Activated naive CD8-positive, alpha-beta T cell treated with anti-CD3 and anti-CD28 coated beads, Interleukin-2, amount 50 U/mL, for 24 hours (primary cell): Measurements from ENCODE around the gene DDX55.
"Not testable (repeated sequence)": the region's sequence is repeated elsewhere in the genome, so short reads cannot be mapped to it uniquely, and the experiment has no call there.

ENCODE experiments used
- ATAC-seq: fragments of 150-1000 bp; cut with Tn5 transposase; one replicate; pipeline ENCODE4 v1.10.0; 2021
- DNase-seq: peaks from one replicate; pipeline ENCODE4 v3.0.0; 2021
- H3K27ac Mint-ChIP-seq: one replicate; pipeline ENCODE4 v1.8.0; 2021; ENCODE audit warnings: mild to moderate bottlenecking, mixed read lengths
- H3K27me3 Mint-ChIP-seq: one replicate; pipeline ENCODE4 v1.8.0; 2021; ENCODE audit warnings: mixed read lengths
- H3K36me3 Mint-ChIP-seq: one replicate; pipeline ENCODE4 v1.8.0; 2021; ENCODE audit warnings: low read depth, mixed read lengths
- H3K4me1 Mint-ChIP-seq: one replicate; pipeline ENCODE4 v1.8.0; 2021; ENCODE audit warnings: mixed read lengths
- H3K4me3 Mint-ChIP-seq: one replicate; pipeline ENCODE4 v1.8.0; 2021; ENCODE audit warnings: mild to moderate bottlenecking, moderate library complexity, mixed read lengths
- H3K9me3 Mint-ChIP-seq: one replicate; pipeline ENCODE4 v1.8.0; 2021; ENCODE audit warnings: mixed read lengths

The DDX55 gene, protein sequence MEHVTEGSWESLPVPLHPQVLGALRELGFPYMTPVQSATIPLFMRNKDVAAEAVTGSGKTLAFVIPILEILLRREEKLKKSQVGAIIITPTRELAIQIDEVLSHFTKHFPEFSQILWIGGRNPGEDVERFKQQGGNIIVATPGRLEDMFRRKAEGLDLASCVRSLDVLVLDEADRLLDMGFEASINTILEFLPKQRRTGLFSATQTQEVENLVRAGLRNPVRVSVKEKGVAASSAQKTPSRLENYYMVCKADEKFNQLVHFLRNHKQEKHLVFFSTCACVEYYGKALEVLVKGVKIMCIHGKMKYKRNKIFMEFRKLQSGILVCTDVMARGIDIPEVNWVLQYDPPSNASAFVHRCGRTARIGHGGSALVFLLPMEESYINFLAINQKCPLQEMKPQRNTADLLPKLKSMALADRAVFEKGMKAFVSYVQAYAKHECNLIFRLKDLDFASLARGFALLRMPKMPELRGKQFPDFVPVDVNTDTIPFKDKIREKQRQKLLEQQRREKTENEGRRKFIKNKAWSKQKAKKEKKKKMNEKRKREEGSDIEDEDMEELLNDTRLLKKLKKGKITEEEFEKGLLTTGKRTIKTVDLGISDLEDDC

DNA sequence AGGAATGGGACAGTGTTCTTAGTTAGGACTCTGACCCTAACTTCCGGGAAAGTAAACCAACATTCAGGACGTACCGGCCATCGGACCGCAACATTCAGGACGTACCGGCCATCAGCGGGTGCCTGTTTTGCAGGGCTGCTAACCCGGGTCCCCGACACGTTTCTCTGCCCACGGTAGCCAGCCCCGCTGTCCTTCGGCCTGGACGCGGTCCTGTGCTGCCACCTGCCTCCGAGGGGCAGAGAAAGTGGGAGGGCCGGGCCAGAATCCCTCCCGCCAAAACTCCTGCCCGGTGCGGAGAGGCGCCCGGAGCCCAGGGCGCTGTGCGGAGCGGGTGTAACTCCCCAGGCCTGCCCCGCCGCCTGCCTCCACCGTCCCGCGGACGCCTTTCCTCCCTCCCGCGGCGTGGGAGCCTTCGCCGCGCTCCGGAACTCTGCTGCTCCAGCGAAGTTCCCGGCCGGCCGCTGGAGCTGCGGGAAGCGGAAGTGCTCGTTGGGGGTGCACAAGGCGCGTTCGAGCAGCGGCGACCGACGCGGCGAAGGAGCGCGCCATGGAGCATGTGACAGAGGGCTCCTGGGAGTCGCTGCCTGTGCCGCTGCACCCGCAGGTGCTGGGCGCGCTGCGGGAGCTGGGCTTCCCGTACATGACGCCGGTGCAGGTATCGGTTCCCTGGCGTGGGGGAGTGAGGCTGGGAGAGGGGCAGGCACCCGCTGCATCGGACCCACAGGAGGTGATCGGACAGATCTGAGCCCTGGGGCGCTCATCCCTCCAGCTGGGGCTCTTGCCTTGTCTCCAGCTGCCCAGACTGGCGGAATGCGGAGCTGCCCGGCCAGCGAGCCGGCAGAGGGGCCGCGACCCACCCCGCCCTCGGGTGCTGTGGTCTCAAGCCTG lies at the start of gene DDX55:
Gene DDX55 (plus strand): TSS at position 498 of the 888 bp plus-strand sequence. CDS start 50 bp downstream, at position 548.
- DNase-seq (peak; percentile 86), ATAC-seq (peak; percentile 94)
- peak within 1 kb of the TSS; percentile 91 for H3K4me3 Mint-ChIP-seq
- no peaks in the 10 kb centered on the region for H3K9me3 Mint-ChIP-seq
- H3K4me1 Mint-ChIP-seq: peaks cover 38% of the 10 kb centered on the region
- peak within 1 kb of the TSS; percentile 86 for H3K27ac Mint-ChIP-seq
- H3K36me3 Mint-ChIP-seq: peaks cover 43% of the 10 kb centered on the region
- H3K27me3 Mint-ChIP-seq: no peaks in the 10 kb centered on the region

DNA sequence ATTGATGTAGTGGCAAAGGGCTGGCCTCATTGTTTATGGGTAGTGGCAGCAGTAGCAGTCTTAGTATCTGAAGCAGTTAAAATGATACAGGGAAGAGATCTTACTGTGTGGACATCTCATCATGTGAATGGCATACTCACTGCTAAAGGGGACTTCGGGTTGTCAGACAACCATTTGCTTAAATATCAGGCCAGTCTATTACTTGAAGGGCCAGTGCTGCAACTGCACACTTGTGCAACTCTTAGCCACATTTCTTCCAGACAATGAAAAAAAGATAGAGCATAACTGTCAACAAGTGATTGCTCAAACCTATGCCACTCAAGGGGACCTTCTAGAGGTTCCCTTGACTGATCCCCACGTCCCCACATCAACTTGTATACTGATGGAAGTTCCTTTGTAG lies 47.8 kb upstream of the DDX55 start:
- H3K4me1 Mint-ChIP-seq, H3K4me3 Mint-ChIP-seq, H3K27ac Mint-ChIP-seq, H3K9me3 Mint-ChIP-seq, H3K27me3 Mint-ChIP-seq, ATAC-seq, H3K36me3 Mint-ChIP-seq, DNase-seq: not testable (repeated sequence)

DNA sequence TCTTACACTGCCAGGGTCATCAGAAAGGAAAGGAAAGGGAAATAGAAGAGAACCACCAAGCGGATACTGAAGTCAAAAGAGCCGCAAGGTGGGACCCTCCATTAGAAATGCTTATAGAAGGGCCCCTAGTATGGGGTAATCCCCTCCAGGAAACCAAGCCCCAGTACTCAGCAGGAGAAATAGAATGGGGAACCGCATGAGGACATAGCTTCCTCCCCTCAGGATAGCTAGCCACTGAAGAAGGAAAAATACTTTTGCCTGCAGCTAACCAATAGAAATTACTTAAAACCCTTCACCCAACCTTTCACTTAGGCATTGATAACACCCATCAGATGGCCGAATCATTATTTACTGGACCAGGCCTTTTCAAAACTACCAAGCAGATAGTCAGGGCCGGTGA lies 47.1 kb upstream of the DDX55 start:
- H3K36me3 Mint-ChIP-seq, H3K4me1 Mint-ChIP-seq, H3K9me3 Mint-ChIP-seq, ATAC-seq, H3K4me3 Mint-ChIP-seq, H3K27ac Mint-ChIP-seq, H3K27me3 Mint-ChIP-seq, DNase-seq: not testable (repeated sequence)

DNA sequence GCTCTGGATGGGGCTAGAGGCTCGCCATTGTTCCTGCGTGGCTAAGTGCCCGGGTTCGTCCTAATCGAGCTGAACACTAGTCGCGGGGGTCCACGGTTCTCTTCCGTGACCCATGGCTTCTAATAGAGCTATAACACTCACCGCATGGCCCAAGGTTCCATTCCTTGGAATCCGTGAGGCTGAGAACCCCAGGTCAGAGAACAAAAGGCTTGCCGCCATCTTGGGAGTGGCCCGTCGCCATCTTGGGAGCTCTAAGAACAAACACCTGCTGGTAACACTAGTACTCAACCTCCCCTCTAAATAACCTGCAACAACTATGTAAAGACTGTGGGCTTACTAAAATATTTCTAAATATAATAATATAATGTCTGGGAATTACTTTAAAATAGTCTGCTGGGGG lies 43.4 kb upstream of the DDX55 start:
- not testable (repeated sequence) for H3K36me3 Mint-ChIP-seq, H3K27me3 Mint-ChIP-seq, H3K4me3 Mint-ChIP-seq, H3K9me3 Mint-ChIP-seq, ATAC-seq, H3K4me1 Mint-ChIP-seq, DNase-seq, H3K27ac Mint-ChIP-seq

DNA sequence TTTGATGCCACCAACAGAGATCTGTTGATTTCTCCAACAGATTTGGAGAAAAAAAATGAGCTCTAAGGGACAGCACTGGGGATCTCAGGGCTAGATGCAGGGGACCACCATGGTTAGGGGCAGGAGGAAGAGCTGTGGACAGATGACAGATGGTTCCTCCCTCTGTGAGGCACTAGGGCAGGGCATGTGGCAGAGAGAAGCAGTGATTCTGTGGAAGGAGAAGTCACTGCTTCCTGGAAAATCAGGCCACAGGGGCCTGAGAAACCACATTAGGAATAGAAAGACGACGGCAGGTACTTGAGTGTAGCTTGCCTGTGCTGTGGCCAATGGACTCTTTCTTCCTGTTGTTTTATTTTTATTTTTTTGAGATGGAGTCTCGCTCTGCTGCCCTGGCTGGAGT lies 42.4 kb upstream of the DDX55 start:
- Mint-ChIP-seq H3K36me3 (no peaks in the 10 kb centered on the region), H3K9me3 (no peaks in the 10 kb centered on the region), H3K4me3 (no peak overlapping the region), H3K4me1 (no peaks in the 10 kb centered on the region), H3K27ac (no peak overlapping the region), H3K27me3 (no peaks in the 10 kb centered on the region)
- DNase-seq: no peak
- ATAC-seq: no peak

DNA sequence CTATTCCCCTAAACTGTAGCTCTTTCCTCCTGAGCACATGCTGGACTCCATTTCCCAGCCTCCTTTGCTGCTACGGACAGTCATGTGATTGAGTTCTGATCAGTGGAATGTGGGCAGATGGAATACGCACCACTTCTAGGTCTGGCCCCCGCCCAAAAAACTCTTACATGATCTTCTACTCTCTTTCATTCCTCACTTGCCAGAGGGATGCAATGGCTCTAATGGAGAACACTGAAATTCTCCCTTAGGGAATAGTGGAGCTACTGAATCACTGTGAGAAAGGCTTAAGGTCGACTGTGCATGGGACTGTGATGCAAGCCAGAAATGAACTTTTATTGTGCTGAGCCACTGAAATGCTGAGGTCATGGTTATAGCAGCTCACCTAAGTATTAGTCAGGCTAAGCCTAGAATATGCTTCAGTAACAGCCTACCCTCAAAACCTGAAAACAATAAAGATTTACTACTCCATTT lies 30.5 kb upstream of the DDX55 start:
- ATAC-seq (no peak), DNase-seq (no peak)

DNA sequence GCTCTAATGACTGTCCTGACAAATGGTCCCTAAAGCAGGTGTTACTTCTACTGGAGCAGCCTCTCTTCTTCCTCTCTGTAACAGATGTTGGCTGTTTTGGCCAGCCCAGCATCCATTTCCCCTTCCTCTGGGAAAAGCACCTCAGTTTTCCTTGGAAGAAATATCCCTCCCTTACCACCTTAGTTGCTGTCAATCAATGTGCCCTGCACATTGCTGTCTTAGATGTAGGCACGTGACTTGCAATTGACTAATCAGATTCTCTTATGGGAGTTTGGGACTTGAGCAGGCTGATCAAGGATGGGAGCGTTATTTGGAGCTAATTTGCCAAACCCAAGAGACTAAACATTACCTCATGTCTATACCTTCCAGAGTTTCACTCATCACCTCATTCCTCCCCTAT lies 29.5 kb upstream of the DDX55 start:
- no peak overlapping the region for H3K4me3 Mint-ChIP-seq
- no peaks in the 10 kb centered on the region for H3K36me3 Mint-ChIP-seq
- ATAC-seq (no peak), DNase-seq (no peak)
- peaks cover 4% of the 10 kb centered on the region for H3K4me1 Mint-ChIP-seq
- H3K27me3 Mint-ChIP-seq: peaks cover 8% of the 10 kb centered on the region
- H3K27ac Mint-ChIP-seq: no peak overlapping the region
- no peaks in the 10 kb centered on the region for H3K9me3 Mint-ChIP-seq

More for the DNA sequence above, 30.5 kb upstream of the DDX55 start:
- Mint-ChIP-seq H3K36me3 (no peaks in the 10 kb centered on the region), H3K4me3 (no peak overlapping the region), H3K9me3 (no peaks in the 10 kb centered on the region), H3K4me1 (peaks cover 4% of the 10 kb centered on the region), H3K27me3 (peaks cover 8% of the 10 kb centered on the region), H3K27ac (no peak overlapping the region)

DNA sequence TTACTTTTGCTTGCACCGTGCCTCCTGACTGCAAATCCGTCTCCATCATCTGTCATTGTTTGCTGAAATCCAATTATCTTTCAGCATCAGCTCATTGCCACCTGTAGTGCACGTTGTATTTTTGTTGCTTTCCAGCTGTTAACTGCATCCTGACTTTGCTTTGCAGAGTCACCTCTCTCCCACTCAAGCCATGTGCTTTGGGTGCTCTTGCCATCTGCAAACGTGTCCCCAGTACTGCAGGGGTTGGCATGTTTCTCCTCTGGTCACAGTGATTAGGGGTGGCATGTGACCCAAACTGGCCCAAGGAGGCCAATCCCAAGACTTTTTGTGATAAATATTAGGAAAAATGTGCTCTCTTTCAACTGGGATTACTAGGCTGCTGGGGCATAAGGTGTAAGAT lies 28.0 kb upstream of the DDX55 start:
- ATAC-seq (no peak), DNase-seq (no peak)
- Mint-ChIP-seq H3K4me3 (no peak overlapping the region), H3K27me3 (peaks cover 8% of the 10 kb centered on the region), H3K4me1 (peaks cover 4% of the 10 kb centered on the region), H3K9me3 (no peaks in the 10 kb centered on the region), H3K36me3 (no peaks in the 10 kb centered on the region), H3K27ac (no peak overlapping the region)

DNA sequence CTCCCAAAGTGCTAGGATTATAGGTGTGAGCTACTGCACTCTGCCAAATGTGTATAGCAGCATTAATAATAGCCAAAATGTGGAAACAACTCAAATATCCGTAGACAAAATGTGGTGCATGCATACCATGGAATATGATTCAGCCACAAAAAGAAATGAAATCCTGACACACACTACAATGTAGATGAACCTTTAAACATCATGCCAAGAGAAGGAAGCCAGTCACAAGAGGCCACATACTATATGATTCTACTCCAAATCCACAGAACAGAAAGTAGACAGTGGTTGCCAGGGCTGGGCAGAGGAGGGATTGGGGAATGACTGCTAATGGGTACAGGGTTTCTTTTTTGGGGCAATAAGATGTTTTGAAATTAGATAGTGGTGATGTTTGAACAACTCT lies 25.3 kb upstream of the DDX55 start:
- no peak overlapping the region for H3K4me3 Mint-ChIP-seq
- H3K4me1 Mint-ChIP-seq: no peaks in the 10 kb centered on the region
- DNase-seq: no peak
- ATAC-seq: no peak
- H3K27me3 Mint-ChIP-seq: no peaks in the 10 kb centered on the region
- no peaks in the 10 kb centered on the region for H3K9me3 Mint-ChIP-seq
- no peak overlapping the region for H3K27ac Mint-ChIP-seq
- H3K36me3 Mint-ChIP-seq: no peaks in the 10 kb centered on the region

DNA sequence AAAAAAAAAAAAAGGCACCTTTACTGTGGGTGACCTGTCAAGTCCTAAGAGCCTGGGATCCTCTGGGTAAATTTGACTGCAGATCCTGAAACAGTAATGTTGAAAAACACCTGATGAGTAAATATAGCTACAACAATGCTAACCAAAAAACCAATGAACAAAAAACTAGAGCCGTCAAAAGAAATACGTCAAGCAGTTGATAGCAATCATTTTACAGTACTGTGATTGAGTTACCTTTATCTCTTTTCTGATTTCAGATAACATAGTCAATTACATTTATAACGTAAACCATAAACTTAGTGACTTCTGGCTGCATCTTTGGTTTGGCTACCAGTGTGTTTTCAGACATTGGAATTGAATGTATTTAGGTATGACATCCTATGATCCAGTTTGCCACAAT lies 23.7 kb upstream of the DDX55 start:
- Mint-ChIP-seq H3K4me3 (no peak overlapping the region), H3K4me1 (peaks cover 13% of the 10 kb centered on the region), H3K36me3 (no peaks in the 10 kb centered on the region), H3K27ac (no peak overlapping the region), H3K27me3 (no peaks in the 10 kb centered on the region), H3K9me3 (no peaks in the 10 kb centered on the region)
- ATAC-seq (no peak), DNase-seq (no peak)

DNA sequence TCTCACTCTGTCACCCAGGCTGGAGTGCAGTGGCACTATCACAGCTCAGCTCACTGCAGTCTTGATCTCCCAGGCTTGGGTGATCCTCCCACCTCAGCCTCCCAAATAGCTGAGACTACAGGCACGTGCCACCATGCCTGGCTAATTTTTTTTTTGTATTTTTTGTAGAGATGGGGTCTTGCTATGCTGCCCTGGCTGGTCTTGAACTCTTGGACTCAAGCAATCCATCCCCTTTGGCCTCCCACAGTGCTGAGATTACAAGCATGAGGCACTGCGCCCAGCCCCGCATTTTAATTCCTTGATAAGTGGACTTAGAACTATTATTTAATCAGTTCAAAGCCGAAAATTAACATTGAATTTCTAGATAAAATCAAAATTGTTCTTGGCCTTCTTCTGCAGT lies 23.1 kb upstream of the DDX55 start:
- H3K4me3 Mint-ChIP-seq, DNase-seq, H3K27me3 Mint-ChIP-seq, H3K36me3 Mint-ChIP-seq, ATAC-seq, H3K27ac Mint-ChIP-seq, H3K9me3 Mint-ChIP-seq: not testable (repeated sequence)
- H3K4me1 Mint-ChIP-seq: peaks cover 15% of the 10 kb centered on the region

DNA sequence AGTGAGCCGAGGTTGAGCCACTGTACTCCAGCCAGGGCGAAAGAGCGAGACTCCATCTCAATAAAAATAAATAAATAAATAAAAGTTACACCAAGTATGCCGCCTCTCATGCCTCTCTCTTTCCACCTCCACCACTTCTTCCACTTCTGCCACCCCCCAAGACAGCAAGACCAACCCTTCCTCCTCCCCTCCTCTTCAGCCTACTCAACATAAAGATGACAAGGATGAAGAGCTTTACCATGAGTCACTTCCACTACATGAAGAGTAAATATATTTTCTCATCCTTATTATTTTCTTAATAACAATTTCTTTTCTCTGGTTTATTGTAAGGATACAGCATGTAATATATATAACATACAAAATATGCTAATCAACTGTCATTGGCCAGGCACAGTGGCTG lies 21.1 kb upstream of the DDX55 start:
- Mint-ChIP-seq H3K4me3 (no peak overlapping the region), H3K27ac (no peak overlapping the region)

DNA sequence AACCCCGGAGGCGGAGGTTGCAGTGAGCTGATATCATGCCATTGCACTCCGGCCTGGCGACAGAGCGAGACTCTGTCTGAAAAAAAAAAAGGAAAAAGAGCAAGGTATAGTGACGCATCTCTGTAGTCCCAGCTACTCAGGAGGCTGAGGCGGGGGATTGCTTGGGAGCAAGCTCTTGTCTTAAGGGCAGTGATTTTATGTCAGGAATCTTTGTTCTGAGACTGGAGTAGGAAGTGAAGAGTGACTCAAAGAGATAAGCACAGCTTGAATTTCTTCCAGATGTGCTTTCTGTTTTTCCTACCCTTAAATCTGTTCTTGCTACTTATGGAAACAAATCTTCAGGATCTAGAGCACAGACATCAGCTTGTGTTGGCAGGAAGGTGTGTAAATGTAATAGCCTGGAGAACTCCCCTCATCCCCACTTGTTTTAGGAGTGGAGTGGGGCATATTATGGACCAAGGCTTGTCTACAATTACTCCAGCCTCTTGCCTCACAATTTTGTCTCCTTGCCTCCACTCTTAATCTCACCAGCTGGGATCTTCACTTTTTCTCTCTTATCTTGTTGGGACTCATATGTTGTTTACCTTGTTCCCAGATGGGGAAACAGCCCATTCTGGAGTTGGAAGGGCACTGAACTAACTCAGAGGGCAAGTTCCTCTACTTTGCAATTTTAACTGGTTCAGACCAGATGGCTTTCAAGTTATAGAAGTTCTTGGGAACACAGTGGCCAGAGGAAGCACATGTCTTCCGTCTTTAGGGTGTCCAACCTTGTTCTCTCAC lies 10.0 kb upstream of the DDX55 start:
- Mint-ChIP-seq H3K4me1 (peaks cover 43% of the 10 kb centered on the region), H3K36me3 (peaks cover 57% of the 10 kb centered on the region)

More for the DNA sequence above, 21.1 kb upstream of the DDX55 start:
- DNase-seq (no peak), ATAC-seq (no peak)
- peaks cover 23% of the 10 kb centered on the region for H3K4me1 Mint-ChIP-seq
- no peaks in the 10 kb centered on the region for H3K27me3 Mint-ChIP-seq
- H3K9me3 Mint-ChIP-seq: no peaks in the 10 kb centered on the region
- peaks cover 6% of the 10 kb centered on the region for H3K36me3 Mint-ChIP-seq

DNA sequence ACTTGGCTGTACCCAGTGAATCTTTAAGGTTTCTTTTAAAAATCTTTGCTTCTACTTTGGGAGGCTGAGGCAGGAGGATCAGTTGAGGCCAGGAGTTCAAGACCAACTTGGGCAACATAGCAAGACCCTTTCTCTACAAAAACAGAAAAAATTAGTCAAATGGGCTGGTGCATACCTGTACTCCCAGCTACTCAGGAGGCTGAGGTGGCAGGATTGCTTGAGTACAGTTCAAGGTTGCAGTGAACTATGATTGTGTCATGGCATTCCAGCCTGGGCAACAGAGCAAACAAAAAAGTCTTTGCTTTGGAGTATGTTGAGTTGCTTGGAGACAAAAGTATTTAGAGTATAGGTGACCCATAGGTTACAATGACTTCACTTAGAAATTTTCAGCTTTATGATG lies 6.2 kb upstream of the DDX55 start:
- H3K27ac Mint-ChIP-seq: no peak overlapping the region
- DNase-seq: no peak
- H3K9me3 Mint-ChIP-seq: no peaks in the 10 kb centered on the region
- H3K36me3 Mint-ChIP-seq: peaks cover 45% of the 10 kb centered on the region
- H3K27me3 Mint-ChIP-seq: no peaks in the 10 kb centered on the region
- H3K4me3 Mint-ChIP-seq: no peak overlapping the region
- peaks cover 24% of the 10 kb centered on the region for H3K4me1 Mint-ChIP-seq
- no peak for ATAC-seq

More for the DNA sequence above, 10.0 kb upstream of the DDX55 start:
- ATAC-seq (no peak), DNase-seq (no peak)
- no peaks in the 10 kb centered on the region for H3K27me3 Mint-ChIP-seq
- no peak overlapping the region for H3K4me3 Mint-ChIP-seq
- peak overlapping the region; percentile 26 for H3K27ac Mint-ChIP-seq
- H3K9me3 Mint-ChIP-seq: no peaks in the 10 kb centered on the region
